ENCODE data around the gene RBBP5.

Gene RBBP5

DNA sequence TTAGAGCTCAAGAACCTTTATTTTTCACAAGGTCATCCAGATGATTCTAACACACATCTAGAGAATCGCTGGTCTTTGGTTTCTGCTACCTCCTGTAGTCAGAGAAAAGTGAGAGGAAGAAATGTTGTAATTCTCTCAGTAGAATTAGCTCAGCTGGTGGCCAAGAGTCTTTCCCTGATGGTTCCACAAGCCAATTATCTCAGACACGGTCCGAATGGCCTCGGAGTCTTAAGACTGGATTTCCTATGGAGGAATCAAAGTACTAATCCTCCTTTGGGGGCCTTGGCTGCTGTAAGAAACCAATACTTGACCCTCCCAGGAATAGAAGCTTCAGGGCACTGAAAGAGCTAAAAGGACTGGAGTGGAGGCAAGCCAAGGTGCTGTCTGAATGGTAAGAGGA is 39.3 kb downstream of the RBBP5 start:
- TF ChIP-seq SPI1 (IDR thresholded peaks at IDR 0.05; ENCODE audit: borderline replicate concordance, low read depth) (no peak), POLR2AphosphoS5 (IDR thresholded peaks at IDR 0.05; ENCODE audit: low read depth) (no peak), GABPA (IDR thresholded peaks at IDR 0.05; ENCODE audit: low read depth) (no peak)
- TF ChIP-seq, protein P1, sequence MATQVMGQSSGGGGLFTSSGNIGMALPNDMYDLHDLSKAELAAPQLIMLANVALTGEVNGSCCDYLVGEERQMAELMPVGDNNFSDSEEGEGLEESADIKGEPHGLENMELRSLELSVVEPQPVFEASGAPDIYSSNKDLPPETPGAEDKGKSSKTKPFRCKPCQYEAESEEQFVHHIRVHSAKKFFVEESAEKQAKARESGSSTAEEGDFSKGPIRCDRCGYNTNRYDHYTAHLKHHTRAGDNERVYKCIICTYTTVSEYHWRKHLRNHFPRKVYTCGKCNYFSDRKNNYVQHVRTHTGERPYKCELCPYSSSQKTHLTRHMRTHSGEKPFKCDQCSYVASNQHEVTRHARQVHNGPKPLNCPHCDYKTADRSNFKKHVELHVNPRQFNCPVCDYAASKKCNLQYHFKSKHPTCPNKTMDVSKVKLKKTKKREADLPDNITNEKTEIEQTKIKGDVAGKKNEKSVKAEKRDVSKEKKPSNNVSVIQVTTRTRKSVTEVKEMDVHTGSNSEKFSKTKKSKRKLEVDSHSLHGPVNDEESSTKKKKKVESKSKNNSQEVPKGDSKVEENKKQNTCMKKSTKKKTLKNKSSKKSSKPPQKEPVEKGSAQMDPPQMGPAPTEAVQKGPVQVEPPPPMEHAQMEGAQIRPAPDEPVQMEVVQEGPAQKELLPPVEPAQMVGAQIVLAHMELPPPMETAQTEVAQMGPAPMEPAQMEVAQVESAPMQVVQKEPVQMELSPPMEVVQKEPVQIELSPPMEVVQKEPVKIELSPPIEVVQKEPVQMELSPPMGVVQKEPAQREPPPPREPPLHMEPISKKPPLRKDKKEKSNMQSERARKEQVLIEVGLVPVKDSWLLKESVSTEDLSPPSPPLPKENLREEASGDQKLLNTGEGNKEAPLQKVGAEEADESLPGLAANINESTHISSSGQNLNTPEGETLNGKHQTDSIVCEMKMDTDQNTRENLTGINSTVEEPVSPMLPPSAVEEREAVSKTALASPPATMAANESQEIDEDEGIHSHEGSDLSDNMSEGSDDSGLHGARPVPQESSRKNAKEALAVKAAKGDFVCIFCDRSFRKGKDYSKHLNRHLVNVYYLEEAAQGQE (IDR thresholded peaks at IDR 0.05; ENCODE audit: insufficient replicate concordance, low read depth), result no peak
- TF ChIP-seq, protein P2, sequence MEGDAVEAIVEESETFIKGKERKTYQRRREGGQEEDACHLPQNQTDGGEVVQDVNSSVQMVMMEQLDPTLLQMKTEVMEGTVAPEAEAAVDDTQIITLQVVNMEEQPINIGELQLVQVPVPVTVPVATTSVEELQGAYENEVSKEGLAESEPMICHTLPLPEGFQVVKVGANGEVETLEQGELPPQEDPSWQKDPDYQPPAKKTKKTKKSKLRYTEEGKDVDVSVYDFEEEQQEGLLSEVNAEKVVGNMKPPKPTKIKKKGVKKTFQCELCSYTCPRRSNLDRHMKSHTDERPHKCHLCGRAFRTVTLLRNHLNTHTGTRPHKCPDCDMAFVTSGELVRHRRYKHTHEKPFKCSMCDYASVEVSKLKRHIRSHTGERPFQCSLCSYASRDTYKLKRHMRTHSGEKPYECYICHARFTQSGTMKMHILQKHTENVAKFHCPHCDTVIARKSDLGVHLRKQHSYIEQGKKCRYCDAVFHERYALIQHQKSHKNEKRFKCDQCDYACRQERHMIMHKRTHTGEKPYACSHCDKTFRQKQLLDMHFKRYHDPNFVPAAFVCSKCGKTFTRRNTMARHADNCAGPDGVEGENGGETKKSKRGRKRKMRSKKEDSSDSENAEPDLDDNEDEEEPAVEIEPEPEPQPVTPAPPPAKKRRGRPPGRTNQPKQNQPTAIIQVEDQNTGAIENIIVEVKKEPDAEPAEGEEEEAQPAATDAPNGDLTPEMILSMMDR (IDR thresholded peaks at IDR 0.05; ENCODE audit: insufficient read depth, low read length), result no peak
- Histone ChIP-seq H3K4me3 (replicated peaks; ENCODE audit: insufficient read depth, low read length) (no peak overlapping the region), H3K27me3 (ENCODE audit: insufficient read depth, poor library complexity, severe bottlenecking) (no peaks in the 10 kb centered on the region), H3K27ac (replicated peaks) (no peak overlapping the region)
- DNase-seq (ENCODE audit: low read depth in 1 of 2, low spot score in 1 of 2), result no peak

- no peak overlapping the region for H3K4me3 ChIP-seq (replicated peaks; ENCODE audit: insufficient read depth, low read length)
- TF ChIP-seq, protein P1 (IDR thresholded peaks at IDR 0.05; ENCODE audit: insufficient replicate concordance, low read depth), result no peak
- TF ChIP-seq SPI1 (IDR thresholded peaks at IDR 0.05; ENCODE audit: borderline replicate concordance, low read depth), result no peak
- no peak for TF ChIP-seq GABPA (IDR thresholded peaks at IDR 0.05; ENCODE audit: low read depth)
- TF ChIP-seq, protein P2 (IDR thresholded peaks at IDR 0.05; ENCODE audit: insufficient read depth, low read length), result no peak
- TF ChIP-seq POLR2AphosphoS5 (IDR thresholded peaks at IDR 0.05; ENCODE audit: low read depth), result no peak
- no peak overlapping the region for H3K27ac ChIP-seq (replicated peaks)
- no peaks in the 10 kb centered on the region for H3K27me3 ChIP-seq (ENCODE audit: insufficient read depth, poor library complexity, severe bottlenecking)
- no peak for DNase-seq (ENCODE audit: low read depth in 1 of 2, low spot score in 1 of 2)
Measured at GRCh38 chr1:205077934-205078311, 43.9 kb downstream of the RBBP5 start.

GRCh38 chr1:205077158-205077933 is 44.4 kb downstream of the RBBP5 start:
- no peaks in the 10 kb centered on the region for H3K27me3 ChIP-seq (ENCODE audit: insufficient read depth, poor library complexity, severe bottlenecking)
- H3K27ac ChIP-seq (replicated peaks), result no peak overlapping the region
- DNase-seq (ENCODE audit: low read depth in 1 of 2, low spot score in 1 of 2), result no peak
- no peak overlapping the region for H3K4me3 ChIP-seq (replicated peaks; ENCODE audit: insufficient read depth, low read length)
- TF ChIP-seq POLR2AphosphoS5 (IDR thresholded peaks at IDR 0.05; ENCODE audit: low read depth) (no peak), GABPA (IDR thresholded peaks at IDR 0.05; ENCODE audit: low read depth) (no peak), SPI1 (IDR thresholded peaks at IDR 0.05; ENCODE audit: borderline replicate concordance, low read depth) (no peak)
- TF ChIP-seq, protein P1 (IDR thresholded peaks at IDR 0.05; ENCODE audit: insufficient replicate concordance, low read depth), result no peak
- TF ChIP-seq, protein P2 (IDR thresholded peaks at IDR 0.05; ENCODE audit: insufficient read depth, low read length), result no peak
